K562 (cell line): ENCODE results near the gene VTA1. TPM values are rescaled to one million over a fixed set of nuclear protein-coding genes. Genes with fewer than 3 reads are reported as not detected.

Source experiments
- C11orf30 ChIP-seq: fragments of 450-650 bp; IDR thresholded peaks from 2 replicates; pipeline ENCODE4 v1.6.1; 2016; ENCODE audit warnings: low read depth, mild to moderate bottlenecking
- CREB5 ChIP-seq: fragments of 250-450 bp; sonication (Bioruptor Pico); IDR thresholded peaks from 2 replicates; pipeline ENCODE4 v1.5.0; 2020; ENCODE audit warnings: mild to moderate bottlenecking
- FOXK1 ChIP-seq: sonication (generic); formaldehyde crosslinking; IDR thresholded peaks from 2 replicates; pipeline ENCODE4 v1.8.0; 2022; ENCODE audit warnings: missing genetic modification reagents, mild to moderate bottlenecking, borderline replicate concordance
- FOXP4 ChIP-seq: sonication (generic); formaldehyde crosslinking; IDR thresholded peaks from 2 replicates; pipeline ENCODE4 v1.8.0; 2022; ENCODE audit warnings: mild to moderate bottlenecking, missing genetic modification reagents, borderline replicate concordance
- GABPB1 ChIP-seq: sonication (generic); formaldehyde crosslinking; IDR thresholded peaks from 2 replicates; pipeline ENCODE4 v1.8.0; 2022; ENCODE audit warnings: mild to moderate bottlenecking, missing genetic modification reagents
- HMG20B ChIP-seq: fragments of 250-450 bp; sonication (Bioruptor Pico); IDR thresholded peaks from 2 replicates; pipeline ENCODE4 v1.5.0; 2021; ENCODE audit warnings: mild to moderate bottlenecking
- PRDM10 ChIP-seq: fragments of 450-650 bp; IDR thresholded peaks from 2 replicates; pipeline ENCODE4 v1.6.1; 2018; ENCODE audit not compliant: partially characterized antibody
- PYGO2 ChIP-seq: fragments of 450-650 bp; IDR thresholded peaks from 2 replicates; pipeline ENCODE4 v1.6.1; 2016; ENCODE audit warnings: mild to moderate bottlenecking, missing genetic modification characterization, moderate library complexity, missing compliant biosample characterization
- RUNX1 ChIP-seq: sonication (generic); IDR thresholded peaks from 2 replicates; pipeline ENCODE4 v1.6.1; 2016; ENCODE audit warnings: antibody characterized with exemption, low read depth
- SETDB1 ChIP-seq: IDR thresholded peaks from one replicate; pipeline ENCODE4 v1.6.1; 2012; ENCODE audit warnings: low read length, control low read depth, inconsistent platforms
- SRSF1 ChIP-seq: fragments of 200-400 bp; formaldehyde crosslinking; IDR thresholded peaks from 2 replicates; pipeline ENCODE4 v1.6.1; 2017; ENCODE audit warnings: mild to moderate bottlenecking, low read depth, low read length, moderate library complexity
- STAT5A ChIP-seq: IDR thresholded peaks from 2 replicates; pipeline ENCODE4 v1.6.1; 2012; ENCODE audit warnings: low read length, inconsistent platforms, borderline replicate concordance
- TEAD2 ChIP-seq: fragments of 450-650 bp; IDR thresholded peaks from 2 replicates; pipeline ENCODE4 v1.6.1; 2016; ENCODE audit warnings: missing genetic modification characterization, control low read depth, missing compliant biosample characterization
- USF2 ChIP-seq: sonication (generic); formaldehyde crosslinking; IDR thresholded peaks from 2 replicates; pipeline ENCODE4 v1.5.0; 2020; ENCODE audit warnings: missing genetic modification reagents
- ZBTB2 ChIP-seq: fragments of 450-650 bp; IDR thresholded peaks from 2 replicates; pipeline ENCODE4 v1.6.1; 2016; ENCODE audit warnings: antibody characterized with exemption
- ZNF511 ChIP-seq: sonication (generic); formaldehyde crosslinking; IDR thresholded peaks from 2 replicates; pipeline ENCODE4 v1.8.0; 2022; ENCODE audit warnings: mild to moderate bottlenecking, missing genetic modification reagents
- ZNF696 ChIP-seq: fragments of 250-450 bp; sonication (Bioruptor Pico); conservative IDR thresholded peaks from 2 replicates; pipeline ENCODE4 v1.4.0; 2020; ENCODE audit warnings: mild to moderate bottlenecking, moderate library complexity
- polyA plus RNA-seq, 8 experiments: library from polyadenylated mRNA; depleted of rRNA in 4 of 8; stranded (reverse) in 5 of 8; unstranded in 3 of 8; fragments of >200 nt; fragmentation: Nextera tagmentation in 2 of 8; fragmentation: Illumina TruSeq in 1 of 8; extraction: Ambion mirVana in 2 of 8; extraction: Trizol in 1 of 8; gene quantifications; 2 replicates each; pipeline versions ENCODE4 v1.2.1 to v1.2.3, GENCODE V29; 2011 to 2014; ENCODE audit warnings: inconsistent platforms in 1 of 8, missing spikeins in 1 of 8
- total RNA-seq, 7 experiments: library from RNA; depleted of rRNA in 6 of 7; stranded (reverse); fragments of >200 nt in 6 of 7; fragmentation: Illumina TruSeq in 2 of 7; extraction: Trizol in 2 of 7; gene quantifications; 2 replicates each; pipeline versions ENCODE4 v1.2.1 to v1.2.3, GENCODE V29; 2011 to 2021; ENCODE audit warnings: low replicate concordance in 1 of 7

VTA1 gene
- total and polyA plus RNA-seq, 9 of the 15 experiments (the other 6 are each of a cell fraction or from before 2014, with no cell fraction given) = 47.8 to 182 (median 84.6) TPM

- TF ChIP-seq USF2 (CRISPR knock-in tag) = no peak
- TF ChIP-seq HMG20B (CRISPR knock-in tag) = no peak
- TF ChIP-seq STAT5A = peak; percentile 37; the same call in 1 of the 2 replicates
- TF ChIP-seq SETDB1 = peak; percentile 89
- no peak for TF ChIP-seq CREB5 (CRISPR knock-in tag)
- 0 out of 2 replicates have a peak, but pooled peaks have one; percentile 25 for TF ChIP-seq ZBTB2
- TF ChIP-seq GABPB1 (CRISPR knock-in tag) = peak; percentile 96
- no peak for TF ChIP-seq FOXK1 (CRISPR knock-in tag)
- TF ChIP-seq SRSF1 = no peak
- TF ChIP-seq RUNX1 = no peak
- peak; percentile 68; the same call in 1 of the 2 replicates for TF ChIP-seq ZNF511 (CRISPR knock-in tag)
- no peak for TF ChIP-seq PYGO2 (tag)
- peak; percentile 31 for TF ChIP-seq PRDM10
- no peak for TF ChIP-seq ZNF696 (CRISPR knock-in tag)
- peak; percentile 93 for TF ChIP-seq C11orf30
- TF ChIP-seq TEAD2 (tag) = no peak
- no peak for TF ChIP-seq FOXP4 (CRISPR knock-in tag)
These were observed at the start of gene VTA1, which contains the start of gene NMBR (continued) for GRCh38 chr6:142146828-142147662.
